Thyroid gland (tissue), 4 donors: ENCODE data around the gene PTPRN2. TPM values are rescaled to one million over a fixed set of nuclear protein-coding genes. Genes with fewer than 3 reads are reported as not detected.

Experiments used
- DNase-seq, 2 donors: peaks; one replicate each; pipeline ENCODE4 v3.0.0-alpha.2; 2019
- H3K27ac ChIP-seq, 3 donors: fragments of 200-600 bp; sonication (generic); 1 replicate in 2 of 3; 2 replicates in 1 of 3; pipeline ENCODE4 v1.5.1; 2016 to 2019; ENCODE audit warnings: mild to moderate bottlenecking in 1 of 3, moderate library complexity in 1 of 3
- H3K27me3 ChIP-seq: fragments of 200-600 bp; sonication (generic); one replicate; pipeline ENCODE4 v1.5.1; 2019
- H3K36me3 ChIP-seq, 2 donors: fragments of 200-600 bp; sonication (generic); one replicate each; pipeline ENCODE4 v1.5.1; 2016 to 2019
- H3K4me1 ChIP-seq, 2 donors: fragments of 200-600 bp; sonication (generic); one replicate each; pipeline ENCODE4 v1.5.1; 2017 to 2019
- H3K4me3 ChIP-seq, 3 donors: fragments of 200-600 bp; sonication (generic); replicated peaks in 1 of 3; 1 replicate in 2 of 3; 2 replicates in 1 of 3; pipeline ENCODE4 v1.5.1; 2016; ENCODE audit warnings: mild to moderate bottlenecking in 1 of 3
- H3K9me3 ChIP-seq: fragments of 200-600 bp; sonication (generic); one replicate; pipeline ENCODE4 v1.5.1; 2017
- CTCF ChIP-seq, 6 experiments: fragments of 200-600 bp in 3 of 6; fragments of 450-650 bp in 3 of 6; sonication (generic) in 3 of 6; IDR thresholded peaks; one replicate each; pipeline ENCODE4 v1.5.1; 2016 to 2019; ENCODE audit warnings: antibody characterized with exemption in 6 of 6, mild to moderate bottlenecking in 2 of 6, inconsistent platforms in 1 of 6, moderate library complexity in 1 of 6
- POLR2A ChIP-seq, 2 donors: fragments of 450-650 bp; IDR thresholded peaks; one replicate each; pipeline ENCODE4 v1.6.1; 2017; ENCODE audit warnings: antibody characterized with exemption in 2 of 2, mild to moderate bottlenecking in 2 of 2, moderate library complexity in 1 of 2
- WGBS, 2 donors: methylation state at CpG; one replicate each; pipeline ENCODE4 v1.1.5; 2017; 5-methylcytosine and 5-hydroxymethylcytosine counted together
- intact Hi-C: fragments of 100-400 bp; cut with DNase I; formaldehyde crosslinking; loops from one replicate; pipeline ENCODE4 v1.15.1; 2023
- total RNA-seq, 4 donors: library from RNA; depleted of rRNA; stranded (reverse); fragments of >200 nt; gene quantifications; one replicate each; pipeline ENCODE4 v1.2.3, GENCODE V29; 2016

The PTPRN2 gene
- total RNA-seq, 4 donors from 2014 or later: 4.2 to 9.9 (median 7.7) TPM

- WGBS, 2 donors: 93 to 95% methylated on average over 21 to 24 of the region's 24 CpGs
- no peak for TF ChIP-seq CTCF (IDR thresholded peaks at IDR 0.05)
- no peak for TF ChIP-seq POLR2A (IDR thresholded peaks at IDR 0.05)
- Histone ChIP-seq H3K4me1 (no peaks in the 10 kb centered on the region), H3K36me3 (peaks cover 0 to 5% of the 10 kb centered on the region in 2 donors), H3K9me3 (no peaks in the 10 kb centered on the region), H3K27me3 (no peaks in the 10 kb centered on the region), H3K27ac (no peak overlapping the region), H3K4me3 (no peak overlapping the region)
- no peak for DNase-seq
- intact Hi-C loops: no loop called here
Observed at GRCh38 chr7:157548691-157549303, 1038.8 kb downstream of the PTPRN2 start.

GRCh38 chr7:157547611-157548010, 1040.0 kb downstream of the PTPRN2 start:
- TF ChIP-seq POLR2A (IDR thresholded peaks at IDR 0.05): no peak
- no peak for TF ChIP-seq CTCF (IDR thresholded peaks at IDR 0.05)
- intact Hi-C loops: no loop called here
- Histone ChIP-seq H3K27me3 (no peaks in the 10 kb centered on the region), H3K4me1 (no peaks in the 10 kb centered on the region), H3K36me3 (peaks cover 0 to 5% of the 10 kb centered on the region in 2 donors), H3K27ac (no peak overlapping the region), H3K9me3 (no peaks in the 10 kb centered on the region), H3K4me3 (no peak overlapping the region)
- WGBS, 2 donors: 93 to 95% methylated on average over 20 to 23 of the region's 23 CpGs
- DNase-seq: no peak

GRCh38 chr7:157547102-157547501, 1040.5 kb downstream of the PTPRN2 start:
- intact Hi-C loops: no loop called here
- H3K9me3 ChIP-seq: no peaks in the 10 kb centered on the region
- 86 to 98% methylated on average over 6 to 7 of the region's 7 CpGs for WGBS, 2 donors
- no peaks in the 10 kb centered on the region for H3K27me3 ChIP-seq
- no peak overlapping the region for H3K4me3 ChIP-seq
- TF ChIP-seq POLR2A (IDR thresholded peaks at IDR 0.05): no peak
- TF ChIP-seq CTCF (IDR thresholded peaks at IDR 0.05): no peak
- no peak for DNase-seq
- H3K36me3 ChIP-seq: peaks cover 0 to 5% of the 10 kb centered on the region in 2 donors
- H3K27ac ChIP-seq: no peak overlapping the region
- no peaks in the 10 kb centered on the region for H3K4me1 ChIP-seq

- Histone ChIP-seq H3K9me3 (no peaks in the 10 kb centered on the region), H3K27me3 (no peaks in the 10 kb centered on the region), H3K27ac (no peak overlapping the region), H3K4me1 (no peaks in the 10 kb centered on the region), H3K36me3 (peaks cover 0 to 5% of the 10 kb centered on the region in 2 donors), H3K4me3 (no peak overlapping the region)
- no peak for DNase-seq
- WGBS, 2 donors: 90% methylated on average over 17 of the region's 17 CpGs
- intact Hi-C loops: no loop called here
- TF ChIP-seq CTCF (IDR thresholded peaks at IDR 0.05) (no peak), POLR2A (IDR thresholded peaks at IDR 0.05) (no peak)
Observed at GRCh38 chr7:157545681-157546060, 1042.0 kb downstream of the PTPRN2 start.

GRCh38 chr7:157544980-157545680, 1042.5 kb downstream of the PTPRN2 start:
- intact Hi-C loops: no loop called here
- 87 to 89% methylated on average over 17 of the region's 17 CpGs for WGBS, 2 donors
- H3K9me3 ChIP-seq: no peaks in the 10 kb centered on the region
- H3K27ac ChIP-seq: no peak overlapping the region
- no peaks in the 10 kb centered on the region for H3K4me1 ChIP-seq
- no peak for DNase-seq
- H3K4me3 ChIP-seq: no peak overlapping the region
- H3K36me3 ChIP-seq: peaks cover 0 to 5% of the 10 kb centered on the region in 2 donors
- no peak for TF ChIP-seq POLR2A (IDR thresholded peaks at IDR 0.05)
- TF ChIP-seq CTCF (IDR thresholded peaks at IDR 0.05): no peak
- no peaks in the 10 kb centered on the region for H3K27me3 ChIP-seq
